DMS53 (cell line): ENCODE data around the gene TET1.
A peak's percentile ranks its signal among the peaks of the same experiment; 100 is the strongest.
"Not testable (repeated sequence)": the region's sequence is repeated elsewhere in the genome, so short reads cannot be mapped to it uniquely, and the experiment has no call there.

Source experiments
- DNase-seq: peaks from one replicate; lab custom pipeline; 2025; lab: John Stamatoyannopoulos, UW

Gene TET1

DNA sequence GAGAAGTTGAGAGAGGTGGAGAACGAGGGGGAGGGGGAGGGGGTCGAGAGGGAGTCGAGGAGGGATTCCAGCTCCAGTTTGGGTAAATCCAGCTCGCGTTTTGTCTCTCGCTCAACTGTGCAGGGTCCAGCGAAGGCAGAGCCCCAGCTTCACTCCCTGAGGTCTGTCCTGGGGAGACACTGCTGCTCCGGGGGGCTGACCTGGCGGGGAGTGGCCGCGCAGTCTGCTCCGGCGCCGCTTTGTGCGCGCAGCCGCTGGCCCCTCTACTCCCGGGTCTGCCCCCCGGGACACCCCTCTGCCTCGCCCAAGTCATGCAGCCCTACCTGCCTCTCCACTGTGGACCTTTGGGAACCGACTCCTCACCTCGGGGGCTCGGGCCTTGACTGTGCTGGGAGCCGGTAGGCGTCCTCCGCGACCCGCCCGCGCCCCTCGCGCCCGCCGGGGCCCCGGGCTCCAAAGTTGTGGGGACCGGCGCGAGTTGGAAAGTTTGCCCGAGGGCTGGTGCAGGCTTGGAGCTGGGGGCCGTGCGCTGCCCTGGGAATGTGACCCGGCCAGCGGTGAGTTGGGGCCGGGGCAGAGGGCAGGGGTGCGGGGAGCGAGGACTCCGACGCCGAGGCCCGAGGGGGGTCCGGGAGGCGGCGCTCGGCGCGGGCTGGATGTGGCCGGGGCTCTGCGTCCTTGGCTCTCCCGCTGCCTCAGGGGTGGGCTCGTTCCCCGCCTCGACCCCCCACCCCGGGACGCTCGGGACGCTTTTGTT lies at the start of gene TET1:
TSS of gene TET1 (plus strand) at position 152 of the 757 bp plus-strand sequence. CDS start 12,002 bp downstream, outside the sequence.
- DNase-seq = peak; percentile 73

DNA sequence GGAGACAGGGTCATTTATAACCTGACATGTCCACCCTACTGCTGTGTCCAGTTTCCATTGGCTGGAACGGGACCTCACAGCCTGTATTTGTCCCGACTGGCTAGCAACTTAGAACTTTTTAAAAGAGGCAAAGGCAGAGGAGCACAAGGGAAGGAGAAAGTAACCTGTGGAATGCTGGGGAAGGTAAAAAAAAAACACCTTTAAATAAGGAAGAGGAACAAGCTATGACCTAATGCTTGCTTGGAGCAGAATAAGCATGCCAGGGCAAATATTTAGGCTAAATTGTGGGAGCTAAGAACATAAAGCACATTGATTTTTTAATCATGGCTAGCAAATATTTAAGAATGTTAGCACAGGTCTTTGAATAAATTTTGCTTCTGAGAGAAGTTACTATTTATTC lies 43.9 kb upstream of the TET1 start:
- DNase-seq = not testable (repeated sequence)

DNA sequence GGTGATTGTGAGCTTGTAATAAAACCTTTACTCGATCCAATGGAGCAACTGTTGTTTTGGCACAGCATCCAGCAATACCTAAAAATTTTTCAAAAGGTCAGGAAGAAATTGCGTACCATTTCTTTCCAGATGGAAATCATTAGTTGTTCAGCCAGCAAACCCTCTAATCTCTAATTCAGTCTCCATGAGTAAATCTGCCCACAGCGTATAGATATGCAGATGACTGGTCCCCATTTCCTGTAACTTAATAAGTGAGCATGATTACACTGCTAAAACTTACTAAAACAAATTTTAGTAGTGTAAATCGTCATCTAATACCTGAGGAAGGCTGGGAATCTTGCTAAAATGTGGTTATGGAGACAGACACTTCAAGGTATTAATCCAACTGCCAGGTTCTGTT lies 43.4 kb upstream of the TET1 start:
- no peak for DNase-seq

DNA sequence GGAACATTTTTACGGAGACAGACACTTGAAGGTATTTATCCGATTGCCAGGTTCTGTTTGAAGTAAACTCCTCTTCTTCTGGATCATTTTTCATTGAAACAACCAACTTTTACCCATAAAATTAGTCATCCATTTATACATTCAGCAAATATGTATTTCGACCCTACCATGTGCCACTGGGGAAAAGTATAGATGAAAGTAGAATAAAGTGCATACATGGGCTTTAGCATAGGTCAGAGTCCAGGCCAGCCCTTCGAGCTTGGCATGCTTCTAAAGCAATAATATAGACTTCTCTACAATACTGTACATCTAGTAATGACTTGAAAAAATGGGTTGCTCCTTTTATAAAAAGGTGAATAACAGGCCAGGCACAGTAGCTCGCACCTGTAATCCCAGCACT lies 42.9 kb upstream of the TET1 start:
- DNase-seq = no peak

- not testable (repeated sequence) for DNase-seq
Measured at GRCh38 chr10:68518609-68519008, 41.5 kb upstream of the TET1 start.

DNA sequence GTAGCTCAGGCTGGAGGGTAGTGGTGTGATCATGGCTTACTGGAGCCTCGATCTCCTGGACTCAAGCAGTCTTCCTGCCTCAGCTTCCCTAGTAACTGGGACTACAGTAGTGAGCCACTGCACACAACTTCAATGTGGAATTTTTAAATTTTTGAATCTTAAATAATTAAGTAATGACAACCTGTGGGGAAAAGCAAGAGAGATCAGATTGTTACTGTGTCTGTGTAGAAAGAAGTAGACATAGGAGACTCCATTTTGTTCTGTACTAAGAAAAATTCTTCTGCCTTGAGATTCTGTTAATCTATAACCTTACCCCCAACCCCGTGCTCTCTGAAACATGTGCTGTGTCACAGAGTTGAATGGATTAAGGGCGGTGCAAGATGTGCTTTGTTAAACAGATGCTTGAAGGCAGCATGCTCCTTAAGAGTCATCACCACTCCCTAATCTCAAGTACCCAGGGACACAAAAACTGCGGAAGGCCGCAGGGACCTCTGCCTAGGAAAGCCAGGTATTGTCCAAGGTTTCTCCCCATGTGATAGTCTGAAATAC lies 34.6 kb upstream of the TET1 start:
- not testable (repeated sequence) for DNase-seq

DNA sequence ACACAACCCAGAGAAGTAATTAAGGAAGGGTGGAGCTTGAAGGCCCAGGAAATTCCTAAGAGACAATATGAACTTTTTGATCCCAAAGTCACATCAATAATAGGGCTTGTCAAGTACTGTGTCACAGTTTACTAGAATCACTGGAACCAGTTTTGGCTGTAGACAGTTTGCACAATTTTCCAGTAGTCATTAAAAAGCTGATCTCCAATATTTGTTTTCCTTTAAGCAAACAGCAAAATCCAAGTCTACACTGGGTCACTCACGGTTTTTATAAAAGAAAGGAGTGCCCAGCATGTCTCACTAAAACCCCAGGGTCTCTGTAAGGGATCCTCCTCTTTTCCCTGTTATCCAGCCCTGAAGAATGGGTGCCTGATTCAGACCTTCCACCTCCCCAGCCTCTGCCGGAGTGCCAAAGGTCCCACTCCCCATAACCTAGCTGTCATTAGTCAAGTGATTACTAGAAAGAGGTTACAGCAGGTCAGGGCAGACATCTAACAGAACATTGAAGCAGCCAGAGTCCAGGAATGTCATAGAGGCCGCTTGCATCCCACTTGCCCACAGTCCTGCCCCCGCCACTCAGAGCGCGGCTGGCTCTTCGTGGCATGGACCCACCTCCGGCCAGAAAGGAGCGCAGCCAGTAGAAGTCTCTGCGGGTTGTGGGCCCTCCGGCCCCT lies 33.4 kb upstream of the TET1 start:
- DNase-seq = peak; percentile 56

- no peak for DNase-seq
Measured at GRCh38 chr10:68536973-68537372, 23.2 kb upstream of the TET1 start.

DNA sequence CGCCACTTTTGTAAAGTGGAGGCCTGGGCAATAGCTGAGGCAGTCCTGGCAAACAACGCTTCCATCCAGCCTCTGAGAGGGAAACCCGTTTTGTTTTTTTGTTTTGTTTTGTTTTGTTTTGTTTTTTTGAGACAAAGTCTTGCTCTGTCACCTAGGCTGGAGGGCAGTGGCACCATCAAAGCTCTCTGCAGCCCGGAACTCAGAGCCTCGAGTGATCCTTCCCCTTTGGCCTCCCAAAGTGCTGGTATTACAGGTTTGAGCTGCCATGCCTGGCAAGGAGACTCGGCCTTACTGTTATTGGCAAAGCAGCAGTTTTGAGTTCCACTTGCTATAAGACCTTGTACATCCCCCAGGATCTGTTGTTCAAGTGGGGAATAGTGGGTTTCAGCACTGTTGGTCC lies 22.3 kb upstream of the TET1 start:
- no peak for DNase-seq

GRCh38 chr10:68543004-68543918 lies 16.9 kb upstream of the TET1 start:
- DNase-seq = peak; percentile 33

DNA sequence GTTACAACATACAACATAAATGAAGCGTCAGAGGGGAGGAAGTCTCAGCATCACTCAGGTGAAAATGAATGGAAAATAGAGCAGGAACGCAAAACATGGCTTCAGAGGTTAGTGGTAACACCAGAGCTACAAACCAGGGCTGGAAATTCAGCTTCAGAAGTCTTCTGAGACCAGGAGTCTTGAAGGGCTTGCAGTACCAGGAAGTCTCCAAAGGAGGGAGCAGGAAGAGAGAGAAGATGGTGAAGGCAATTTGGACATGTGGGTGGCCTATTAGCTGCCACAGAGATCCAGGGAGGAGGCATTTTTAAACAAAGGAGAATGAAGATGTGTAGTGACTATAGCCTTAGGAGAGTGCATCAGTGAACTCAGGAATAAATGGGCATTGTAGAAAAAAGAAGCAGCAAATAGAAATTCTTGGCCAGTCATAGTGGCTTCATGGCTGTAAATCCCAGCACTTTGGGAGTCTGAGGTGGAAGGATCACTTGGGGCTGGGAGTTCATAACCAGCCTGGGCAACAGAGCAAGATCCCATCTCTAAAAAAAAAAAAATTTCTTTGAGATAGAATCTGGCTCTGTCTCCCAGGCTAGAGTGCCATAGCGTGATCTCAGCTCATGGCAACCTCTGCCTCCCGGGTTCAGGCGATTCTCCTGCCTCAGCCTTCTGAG lies 9.3 kb upstream of the TET1 start:
- DNase-seq = peak; percentile 83

GRCh38 chr10:68553138-68553537 lies 7.0 kb upstream of the TET1 start:
- no peak for DNase-seq

DNA sequence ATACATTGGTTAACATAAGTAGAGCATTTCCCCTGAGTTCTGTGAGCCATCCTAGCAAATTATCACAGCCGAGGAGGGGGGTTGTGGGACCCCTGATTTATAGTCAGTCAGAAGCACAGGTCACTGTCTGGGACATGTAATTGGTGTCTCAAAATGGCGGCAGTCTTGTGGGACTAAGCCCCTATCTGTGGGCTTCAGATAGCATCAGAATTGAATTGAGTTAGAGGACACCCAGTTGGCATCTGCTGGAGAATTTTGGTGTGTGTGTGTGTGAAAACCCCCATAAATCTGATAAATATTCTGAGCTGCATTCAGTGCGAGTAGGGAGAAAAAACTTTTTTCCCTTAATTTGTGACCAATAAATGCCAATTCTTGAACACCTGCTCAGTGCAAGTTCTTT lies 6.5 kb upstream of the TET1 start:
- DNase-seq = no peak

DNA sequence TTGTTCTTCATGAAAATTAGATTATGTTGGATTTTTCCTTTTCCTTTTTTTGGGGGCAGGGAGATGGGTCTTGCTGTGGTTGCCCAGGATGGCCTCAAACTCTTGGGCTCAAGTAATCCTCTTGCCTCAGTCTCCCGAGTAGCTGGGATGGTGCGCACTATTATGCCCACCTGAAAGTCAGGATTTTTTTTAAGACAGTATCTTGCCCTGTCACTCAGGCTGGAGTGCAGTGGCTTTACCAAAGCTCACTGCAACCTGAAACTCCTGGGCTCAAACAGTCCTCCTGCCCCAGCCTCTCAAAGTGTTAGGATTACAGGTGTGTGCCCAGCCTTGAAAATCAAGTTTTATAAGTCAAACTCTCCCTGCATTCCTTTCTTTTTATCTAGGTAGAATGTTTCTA lies 1.7 kb upstream of the TET1 start:
- DNase-seq = no peak

- DNase-seq = no peak
Measured at GRCh38 chr10:68559251-68559650, 886 bp upstream of the TET1 start.

DNA sequence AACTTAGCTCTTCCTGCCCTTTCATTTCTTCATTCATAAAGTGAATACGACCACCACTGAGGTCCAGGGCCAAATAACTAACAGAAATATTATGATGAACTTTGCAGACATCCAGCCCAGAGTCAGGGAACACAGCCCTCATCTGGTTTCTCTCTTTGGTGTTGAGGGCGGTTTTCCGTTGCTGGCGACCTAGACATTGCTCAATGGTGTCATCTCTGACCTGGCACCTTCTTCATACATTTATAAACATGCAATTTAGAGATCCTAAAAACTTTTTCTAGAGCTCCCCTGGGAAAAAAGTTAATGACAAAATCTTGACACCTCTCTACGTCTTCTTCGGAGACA lies 324 bp upstream of the TET1 start:
- DNase-seq = peak; percentile 70

DNA sequence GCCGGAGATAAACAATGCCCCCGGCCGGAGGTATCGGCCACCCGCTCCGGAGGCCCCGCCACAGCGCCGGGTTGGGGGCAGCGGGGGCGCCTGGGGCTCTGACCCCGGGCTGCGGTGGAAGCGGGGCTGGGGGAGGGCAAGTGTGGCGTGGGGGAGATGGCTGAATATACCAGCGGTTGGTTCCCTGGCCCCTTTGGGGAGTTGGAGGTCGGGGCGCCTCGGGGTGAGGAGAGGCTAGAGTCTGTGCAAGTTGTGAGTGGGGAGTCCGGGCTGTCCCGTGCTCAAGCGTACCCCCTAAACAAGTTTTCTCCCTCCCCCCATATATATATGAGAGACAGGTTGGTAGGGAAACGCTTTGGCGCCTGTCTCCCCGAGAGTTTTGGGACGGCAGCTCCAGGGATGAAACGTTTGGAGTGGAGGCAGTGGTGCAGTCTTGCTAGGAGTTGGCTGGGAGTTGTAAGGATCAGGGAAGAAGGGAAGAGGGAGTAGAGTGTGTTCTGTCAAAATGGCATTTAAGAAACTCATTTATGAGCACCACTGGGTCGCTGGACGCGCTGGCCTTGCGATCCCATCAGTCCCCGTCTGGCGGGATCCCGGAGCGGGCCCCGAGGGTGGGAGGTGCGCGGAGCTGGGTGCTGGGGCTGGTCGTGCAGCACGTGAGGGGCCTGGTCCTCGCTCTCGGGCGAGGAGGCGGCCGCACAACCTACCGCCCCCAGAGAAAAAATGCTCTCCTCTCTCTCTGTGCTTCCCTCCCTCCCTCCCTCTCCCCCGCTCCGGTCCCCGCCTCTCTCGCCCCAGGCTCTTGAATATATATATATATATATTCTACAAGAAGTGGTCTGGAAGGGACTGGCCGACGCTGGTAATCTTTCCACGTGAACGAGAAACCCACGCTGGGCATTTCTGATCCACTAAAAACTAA lies 1.1 kb downstream of the TET1 start:
- peak; percentile 66 for DNase-seq

DNA sequence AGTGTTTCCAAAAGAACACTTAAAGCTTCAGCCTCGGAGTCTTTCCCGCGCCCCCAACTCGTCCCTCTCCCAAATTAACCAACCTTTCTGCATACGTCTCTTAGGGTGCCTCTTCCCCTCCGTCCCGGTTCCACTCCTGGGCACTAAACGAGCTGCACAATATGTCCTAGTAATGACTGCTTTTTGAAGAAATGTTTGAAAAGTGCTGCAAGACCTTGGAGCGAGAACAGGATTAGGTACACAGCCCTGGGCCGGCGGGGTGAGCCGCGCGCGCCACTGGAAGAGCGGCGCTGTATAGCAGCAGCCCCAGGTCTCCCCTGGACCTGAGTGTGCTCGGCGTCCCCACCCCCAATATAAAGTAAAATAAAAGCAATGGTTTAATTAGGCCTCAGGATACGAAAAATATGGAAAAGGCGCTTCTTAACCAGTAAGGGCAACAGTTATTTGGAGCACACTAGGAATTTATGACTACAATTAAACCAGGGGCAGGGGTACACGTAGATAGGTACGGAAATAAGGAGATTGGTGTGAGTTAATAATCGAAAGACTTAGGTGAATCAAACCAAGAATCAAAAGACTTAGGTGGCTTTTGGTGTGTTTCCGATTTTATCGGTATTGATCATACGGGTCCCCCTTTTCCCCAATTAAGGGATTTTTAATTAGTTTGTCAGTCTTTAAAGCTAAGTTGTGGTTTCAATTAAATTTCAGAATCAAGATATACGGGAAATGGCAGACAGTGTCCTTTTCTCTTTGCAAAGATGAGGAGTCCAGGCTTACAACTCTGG lies 1.9 kb downstream of the TET1 start:
- peak; percentile 60 for DNase-seq

DNA sequence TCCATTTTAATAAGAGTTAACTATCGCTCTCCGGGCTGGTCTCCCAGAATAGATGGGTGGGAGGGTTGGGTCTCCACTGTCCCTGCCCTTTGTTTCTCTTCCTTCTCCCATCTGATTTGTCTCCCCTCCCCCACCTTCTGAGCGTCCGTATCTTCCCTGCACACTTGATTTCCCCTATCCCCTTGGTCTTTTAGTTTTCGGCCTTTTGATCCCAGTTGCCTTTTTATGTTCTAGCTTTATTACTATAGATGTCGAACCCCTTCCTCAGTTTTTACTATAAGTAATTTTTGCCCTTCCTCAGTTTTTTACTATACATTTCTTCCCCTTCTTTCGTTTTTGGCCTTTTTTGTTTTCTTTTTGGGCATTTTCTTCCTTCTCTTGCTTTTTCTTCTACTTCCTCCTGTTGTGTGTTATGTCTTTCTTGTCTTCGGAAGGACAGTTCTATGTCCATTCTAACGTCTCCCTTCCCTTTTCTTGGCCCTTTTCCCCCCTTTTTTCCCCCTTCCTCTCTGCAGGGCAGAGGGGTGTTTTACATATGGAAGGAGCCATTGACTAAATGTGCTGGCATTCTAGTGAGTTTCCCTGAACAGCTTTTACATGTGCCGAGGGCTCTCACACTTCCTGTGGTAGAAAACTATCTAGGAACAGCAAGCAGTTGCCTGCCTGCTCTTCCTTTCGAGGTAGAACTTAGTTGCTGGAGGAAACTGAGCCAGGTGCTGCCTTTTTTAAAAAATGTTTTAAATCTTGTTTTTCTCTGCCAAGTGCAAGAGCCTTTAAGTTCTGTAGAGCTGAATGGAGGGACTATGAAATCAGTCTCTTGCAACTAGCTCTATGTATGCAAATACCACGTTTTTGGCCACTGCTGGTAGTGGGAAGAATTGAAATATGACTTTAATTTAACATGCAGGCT lies 2.8 kb downstream of the TET1 start:
- DNase-seq = peak; percentile 41
